AML-193 (cell line): ENCODE results near the gene NFIL3.
A peak's percentile ranks its signal among the peaks of the same experiment; 100 is the strongest.

Experiments used
- DNase-seq, 2 experiments: peaks; one replicate each; lab custom pipeline; 2025; lab: John Stamatoyannopoulos, UW

NFIL3 gene

DNA sequence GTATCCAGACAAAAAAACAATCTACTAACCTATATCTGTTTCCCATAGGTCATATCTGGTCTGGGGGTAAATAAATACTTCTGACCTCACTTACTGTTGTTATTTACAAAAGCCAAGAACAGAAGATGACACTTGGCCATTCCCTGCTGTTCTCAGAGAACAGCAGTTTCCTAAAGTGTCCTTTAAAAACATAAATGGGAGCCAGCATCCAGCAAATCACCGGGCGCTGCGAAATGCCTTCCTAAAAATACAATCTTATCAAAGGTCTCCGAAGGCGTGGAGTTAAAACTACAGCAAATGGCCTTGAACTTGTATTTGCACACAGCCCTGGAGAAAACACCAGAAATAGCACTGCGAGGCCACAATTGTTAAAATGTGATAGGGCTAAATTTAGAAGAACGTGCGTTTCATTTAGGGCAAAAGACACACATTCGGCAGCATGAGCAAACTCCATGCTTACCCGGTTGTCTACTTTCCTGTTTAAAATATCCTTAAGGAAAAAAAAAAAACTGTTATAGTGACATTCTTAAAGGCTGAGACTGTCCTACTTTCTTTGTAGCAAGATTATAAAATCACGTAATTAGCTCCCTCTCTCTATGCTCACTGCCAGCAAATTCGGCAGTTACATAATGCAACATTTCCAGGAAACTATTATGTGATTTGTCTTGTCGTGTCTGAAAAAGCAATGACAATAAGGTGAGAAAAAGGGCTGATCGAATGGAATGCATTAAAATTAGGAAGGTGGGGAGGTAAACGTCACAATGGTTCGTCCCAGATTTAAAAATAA lies 1.5 kb downstream of the NFIL3 start:
- peak in 1 of 2 experiments; percentile 17 for DNase-seq

DNA sequence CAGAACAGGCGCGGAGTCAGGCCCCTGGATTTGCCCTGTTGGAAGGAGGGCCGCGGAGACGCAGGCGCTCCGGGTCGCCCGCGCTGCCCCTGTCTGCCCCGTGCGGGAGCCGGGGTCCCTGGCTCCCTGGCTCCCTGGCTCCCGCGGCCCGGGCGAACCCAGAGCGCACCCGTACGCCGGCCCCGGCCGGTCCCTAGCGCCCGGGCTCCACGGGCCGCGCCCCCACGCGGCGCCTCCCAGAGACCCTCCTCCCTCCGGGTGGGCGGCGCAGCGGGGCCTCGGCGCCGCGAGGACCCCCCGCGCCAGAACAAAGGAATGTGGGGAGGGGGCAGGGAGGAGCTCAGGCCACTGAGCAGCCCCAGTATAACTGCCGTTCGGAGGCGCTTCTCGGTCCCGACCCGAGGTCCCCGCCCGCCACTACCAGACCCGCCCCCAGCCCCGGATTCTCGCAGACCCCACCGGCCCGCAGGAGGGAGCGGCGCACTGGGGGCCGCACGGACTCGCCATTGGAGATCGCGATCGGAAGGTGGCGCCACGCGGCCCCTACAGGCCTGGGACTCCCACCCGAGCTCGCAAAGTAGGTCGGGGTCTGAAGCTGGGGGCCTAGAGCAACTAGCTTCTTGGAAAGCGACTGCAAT lies 2.4 kb downstream of the NFIL3 start:
- DNase-seq: no peak

DNA sequence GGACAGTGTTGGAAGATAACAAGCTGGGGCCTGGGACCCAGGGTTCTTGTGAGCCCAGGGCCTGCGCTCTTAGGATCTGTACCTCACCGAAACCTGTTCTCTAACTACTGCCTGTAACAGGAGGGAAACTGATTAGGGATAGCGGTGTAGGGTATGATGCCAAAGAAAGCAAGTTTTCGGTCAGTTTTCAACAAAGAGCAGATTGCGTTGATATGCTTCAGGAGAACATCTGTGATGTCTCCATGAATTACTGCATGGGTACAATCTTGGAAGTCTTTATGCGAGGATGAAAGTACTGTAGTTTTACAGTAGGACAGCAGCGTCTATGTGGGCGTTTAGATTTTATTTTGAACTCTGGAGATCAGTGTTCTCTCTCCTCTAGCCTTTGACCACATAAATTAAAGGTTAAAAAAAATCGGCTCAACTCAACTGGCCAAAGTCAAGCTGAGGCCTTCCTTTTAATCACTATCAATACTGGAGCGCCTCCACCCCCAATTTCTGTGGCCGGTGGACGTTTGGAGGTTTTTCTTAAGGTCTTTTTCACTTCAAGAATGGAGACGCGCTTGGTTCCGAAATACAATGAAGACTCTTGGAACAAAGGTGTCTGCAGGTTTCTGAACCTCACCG lies 3.0 kb downstream of the NFIL3 start:
- DNase-seq: no peak

DNA sequence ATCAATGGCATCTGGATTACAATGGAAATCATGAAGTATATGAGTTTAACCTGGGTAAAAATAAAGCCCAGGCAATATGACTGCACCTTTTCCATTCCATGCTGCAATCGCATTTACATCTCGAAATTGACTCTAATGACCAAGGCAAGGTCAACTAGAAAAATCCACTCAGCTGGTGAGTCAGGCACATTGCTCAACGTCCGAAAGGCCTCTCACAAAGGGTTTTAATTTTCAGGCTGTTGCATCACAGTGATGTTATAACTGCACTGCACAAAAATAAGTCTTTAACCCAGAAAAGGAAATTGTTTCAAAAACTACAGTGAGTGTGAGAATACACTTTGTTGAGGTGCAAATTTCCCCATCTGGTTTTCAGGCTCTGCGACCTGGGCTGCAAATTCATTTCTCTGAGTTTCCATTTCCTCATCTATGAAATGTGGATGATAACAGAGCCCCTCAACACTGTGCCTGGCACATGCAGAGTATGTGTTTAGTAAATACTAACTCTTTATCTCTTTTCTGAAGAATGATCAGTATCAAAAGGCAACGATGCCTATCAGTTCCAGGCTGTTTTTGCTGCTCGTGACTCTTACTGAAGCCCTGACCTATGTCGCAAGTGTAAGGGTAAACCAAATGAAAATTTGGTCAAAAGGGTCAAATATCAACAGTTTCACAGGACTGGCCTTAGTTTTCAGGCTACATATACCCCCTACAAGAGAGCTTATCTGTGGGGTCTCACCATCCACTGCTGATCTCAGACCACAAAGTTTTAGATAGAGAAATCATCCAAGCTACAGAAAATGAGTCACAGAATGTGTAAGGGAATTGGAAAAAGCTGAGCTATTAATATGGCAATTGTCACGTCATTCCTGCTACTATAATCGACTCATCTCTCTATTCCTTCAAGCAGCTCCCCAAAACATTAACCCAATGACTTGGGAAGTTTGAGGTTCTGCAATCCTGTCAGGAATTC lies 4.1 kb downstream of the NFIL3 start:
- peak; percentile 95 to 98 for DNase-seq

DNA sequence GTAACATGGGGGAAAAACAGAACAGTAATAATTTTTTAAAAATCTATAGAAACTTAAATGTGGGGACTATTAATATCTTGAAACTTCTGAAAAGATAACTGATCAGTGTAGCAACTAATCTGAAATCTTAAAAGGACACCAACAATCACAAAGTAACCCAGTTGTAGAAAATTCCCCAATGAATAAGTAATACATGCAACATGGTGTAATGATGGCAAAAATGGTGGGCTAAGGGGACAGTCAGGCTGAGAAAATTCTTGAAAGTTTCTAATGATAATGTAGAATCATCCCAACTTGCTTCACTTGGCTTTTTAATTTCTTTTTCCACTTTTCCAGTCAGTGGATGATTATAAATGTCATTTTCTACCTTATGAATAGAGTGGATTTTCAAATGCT lies 5.4 kb downstream of the NFIL3 start:
- DNase-seq: no peak

DNA sequence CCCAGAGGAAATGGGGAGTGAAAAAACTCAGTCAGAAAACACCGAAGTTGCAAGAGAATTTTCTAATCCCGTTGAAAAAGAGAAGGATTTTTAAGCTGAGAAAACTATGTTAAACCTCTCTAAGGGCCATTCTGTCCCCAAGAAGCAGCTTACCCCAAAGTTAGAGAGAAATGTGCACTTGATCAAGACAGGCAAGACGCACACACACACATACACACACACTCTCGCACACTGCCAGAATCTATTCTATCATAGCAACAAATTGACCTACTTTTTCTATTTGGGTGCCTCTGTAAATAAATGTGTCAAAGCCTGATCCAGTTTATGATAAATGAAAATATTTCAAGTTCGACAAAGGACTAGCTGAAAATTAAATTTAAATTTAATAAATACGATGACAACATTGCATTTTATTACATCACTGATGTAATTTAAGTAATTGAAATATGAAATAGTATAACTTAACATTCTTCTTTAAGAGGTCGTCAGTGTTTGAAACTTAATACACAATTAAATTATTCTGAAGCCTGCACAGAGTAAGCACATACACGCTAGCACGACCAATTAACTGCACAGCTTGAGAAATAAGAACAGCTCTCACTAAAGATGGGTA lies 5.9 kb downstream of the NFIL3 start:
- DNase-seq: no peak

DNA sequence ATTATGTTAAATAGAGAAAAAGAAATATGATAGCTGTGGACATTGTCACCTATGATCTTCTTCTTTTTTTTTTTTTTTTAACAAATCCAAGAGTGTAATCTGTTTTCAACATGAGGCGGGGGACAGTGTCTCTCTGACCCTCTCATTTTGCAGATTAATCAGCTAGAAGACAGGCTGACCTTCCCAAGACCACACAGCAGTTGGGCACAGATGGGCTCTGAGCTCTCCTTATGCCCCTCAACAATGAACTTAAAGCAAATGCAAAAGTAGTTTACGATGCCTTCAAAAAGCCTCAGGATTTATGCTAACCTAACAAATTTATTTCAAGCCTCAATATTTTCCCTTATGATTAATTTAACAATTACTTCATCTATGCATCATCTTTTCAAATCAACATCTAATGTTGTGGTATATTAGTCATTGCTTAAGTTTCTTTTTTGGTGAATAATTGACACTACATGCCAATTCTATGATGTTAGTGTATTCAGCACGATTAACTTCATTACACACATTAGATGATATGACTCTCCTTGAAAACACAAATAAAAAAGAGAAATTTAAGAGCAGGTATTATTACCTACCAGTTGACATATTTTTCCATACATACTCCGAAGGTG lies 7.4 kb downstream of the NFIL3 start:
- no peak for DNase-seq

DNA sequence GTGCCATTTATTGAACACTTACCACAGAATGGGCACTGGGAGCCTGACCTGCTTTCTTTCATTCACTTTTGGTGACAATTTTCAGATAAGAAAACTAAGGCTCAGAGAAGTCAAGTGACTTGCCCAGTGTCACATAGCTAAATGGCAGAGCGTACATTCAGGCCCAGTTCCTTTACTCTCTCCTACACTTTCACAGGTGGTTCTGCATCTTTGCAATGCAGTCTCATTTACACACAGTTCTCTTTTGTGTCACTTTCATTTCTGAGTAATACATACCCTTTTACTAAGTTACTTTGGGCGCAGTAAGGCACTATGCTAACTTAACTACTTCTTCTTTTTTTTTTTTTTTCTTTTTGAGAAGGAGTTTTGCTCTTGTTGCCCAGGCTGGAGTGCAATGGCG lies 8.3 kb downstream of the NFIL3 start:
- peak; percentile 32 to 38 for DNase-seq

DNA sequence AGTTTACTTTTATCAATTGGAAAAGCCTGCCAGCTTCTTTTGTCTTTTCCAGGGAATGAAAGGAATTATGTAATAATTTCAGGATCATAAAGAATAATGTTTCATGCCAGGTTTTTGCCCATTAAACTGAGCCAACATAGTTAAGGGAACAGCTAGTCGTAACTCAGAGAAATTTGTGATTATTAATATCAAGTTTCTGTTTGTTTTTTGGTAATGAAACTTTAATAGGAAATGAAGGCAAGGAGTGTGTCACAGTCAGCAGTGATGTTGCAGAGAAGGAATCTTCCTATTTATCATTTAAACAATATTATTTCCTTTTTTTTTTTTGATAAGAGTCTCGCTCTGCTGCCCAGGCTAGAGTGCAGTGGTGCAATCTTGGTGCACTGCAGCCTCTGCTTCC lies 10.7 kb downstream of the NFIL3 start:
- DNase-seq: no peak

DNA sequence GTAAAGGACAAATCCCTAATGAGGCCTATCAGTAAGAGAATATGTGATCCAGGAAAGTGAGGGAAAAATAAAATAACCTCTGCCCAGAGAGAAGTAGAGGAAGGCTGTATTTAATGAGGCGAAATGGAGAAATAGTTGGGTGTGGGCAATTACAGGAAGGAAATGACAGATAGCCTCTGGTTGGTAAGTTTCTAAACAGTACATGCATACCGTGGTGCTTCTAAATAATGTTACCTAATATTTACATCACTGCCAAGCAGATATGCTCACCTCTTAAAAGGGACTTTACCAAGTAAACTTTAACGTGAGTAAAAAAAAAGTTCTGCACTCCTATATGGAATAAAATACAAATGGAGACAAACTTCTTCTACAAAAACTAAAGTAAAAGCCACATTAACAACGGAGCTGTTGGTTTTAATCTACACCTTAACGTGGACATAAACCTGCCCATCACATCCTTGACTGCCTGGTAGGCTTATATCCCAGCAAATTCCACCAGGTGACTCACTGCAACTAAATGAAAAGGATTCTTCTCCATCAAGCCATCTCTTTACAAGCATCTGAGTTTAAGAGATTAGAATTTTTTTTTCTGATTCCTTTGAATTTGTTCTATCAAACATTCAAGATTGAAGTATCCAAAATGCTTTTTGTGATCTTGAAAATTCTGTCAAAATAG lies 12.4 kb downstream of the NFIL3 start:
- peak; percentile 90 to 93 for DNase-seq

DNA sequence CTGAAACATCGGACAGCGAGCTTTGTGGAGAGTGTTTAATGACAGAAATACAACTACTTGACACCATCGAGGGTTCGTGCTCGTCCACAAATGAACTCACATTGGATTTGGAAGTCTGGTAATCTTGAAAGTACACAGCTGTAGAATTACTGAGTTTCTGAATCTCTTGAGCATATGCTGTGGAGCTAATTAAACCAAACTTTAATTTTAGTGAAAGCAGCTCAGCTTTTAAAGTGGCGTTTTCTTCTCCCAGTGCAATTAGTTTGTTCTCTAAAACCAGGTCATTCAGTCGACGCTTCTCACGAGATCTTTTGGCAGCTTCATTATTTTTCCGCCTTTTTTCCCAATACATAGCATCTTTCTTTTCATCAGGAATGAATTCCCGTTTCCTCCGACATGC lies 13.5 kb downstream of the NFIL3 start:
- no peak for DNase-seq

DNA sequence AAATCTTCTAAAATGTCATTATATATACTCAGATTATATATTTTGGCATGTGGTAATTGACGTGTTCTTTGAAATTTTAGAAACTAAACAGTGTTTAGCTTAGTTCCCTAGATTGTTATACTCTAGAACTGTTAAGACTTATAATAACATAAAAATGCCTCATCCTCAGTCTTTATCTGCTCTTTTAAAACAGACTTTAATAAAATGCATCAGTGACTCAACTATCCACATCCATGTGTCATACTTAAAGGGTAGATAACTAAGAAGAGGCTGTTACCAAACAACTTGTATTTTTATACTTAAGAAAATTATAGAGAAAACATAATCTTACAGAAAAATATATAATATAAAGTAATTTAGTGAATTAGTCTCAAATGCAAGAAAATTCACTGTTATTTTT lies 15.2 kb downstream of the NFIL3 start:
- DNase-seq: no peak

DNA sequence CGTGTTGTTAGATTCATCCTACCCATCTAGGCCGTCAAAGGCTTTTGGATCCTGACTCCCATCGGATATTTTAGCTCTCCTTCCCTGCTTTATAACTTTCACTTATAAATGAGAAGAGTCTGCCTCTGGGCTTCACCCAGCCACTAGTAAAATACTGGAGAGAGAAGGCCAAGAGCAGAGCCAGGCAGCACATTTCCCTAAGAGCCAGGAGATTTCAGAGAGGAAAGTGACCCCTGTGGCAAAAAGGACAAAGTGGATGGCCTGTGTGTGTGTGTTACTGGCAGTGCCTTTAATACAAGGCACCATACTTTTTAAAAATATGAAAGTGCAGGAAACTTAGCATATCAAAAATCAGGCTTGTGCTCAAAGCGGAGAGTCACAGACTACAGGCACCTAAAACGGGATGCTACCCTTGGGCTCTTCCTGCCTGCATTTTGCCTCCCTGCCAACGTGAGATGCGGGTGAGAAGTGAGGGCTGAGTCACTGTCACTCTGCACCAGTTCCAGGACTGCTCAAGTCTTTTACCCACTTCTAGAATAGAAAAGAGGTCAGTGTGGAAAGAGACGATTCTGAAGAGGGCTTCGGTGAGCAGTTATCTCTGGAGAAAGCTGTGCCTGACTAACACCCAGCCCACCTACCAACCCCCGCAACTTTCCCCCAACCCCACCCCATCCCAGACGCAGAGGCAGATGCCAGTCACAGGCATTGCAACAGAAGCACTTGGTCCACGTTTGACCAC lies 15.9 kb downstream of the NFIL3 start:
- no peak for DNase-seq

DNA sequence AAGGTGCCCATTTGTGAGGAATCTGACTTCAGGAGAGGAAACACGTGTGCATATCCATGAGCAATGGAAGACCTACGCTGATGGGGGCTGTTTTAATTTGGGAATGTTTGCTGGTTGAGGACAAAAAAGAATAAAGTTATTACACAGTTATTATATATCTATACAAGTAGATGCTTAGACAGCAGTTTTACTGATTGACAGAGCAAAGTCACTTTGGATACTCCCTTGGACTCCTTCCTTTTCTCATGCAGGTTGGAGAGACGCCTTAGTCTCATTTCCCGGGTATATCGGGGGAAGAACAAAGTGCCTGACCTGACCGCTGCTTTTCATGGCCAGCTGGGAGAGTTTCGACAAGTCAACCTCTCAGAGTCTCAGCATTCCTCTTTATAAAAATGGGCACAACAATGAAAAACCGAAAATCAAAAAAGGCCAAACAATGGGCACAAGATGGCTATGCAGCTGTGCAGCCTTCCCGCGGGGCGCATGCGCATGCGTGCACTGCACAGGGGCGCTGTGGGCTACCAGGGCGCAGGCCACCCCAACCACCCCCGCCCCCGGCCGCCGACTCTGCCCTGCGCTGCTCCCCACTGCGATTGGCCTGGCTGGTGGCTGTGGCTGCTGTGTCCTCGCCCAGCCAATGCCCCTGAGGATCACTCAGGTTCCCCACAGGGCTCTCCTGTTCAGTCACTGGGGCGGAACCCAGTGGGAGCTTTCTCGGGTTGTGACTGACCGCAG lies 18.1 kb downstream of the NFIL3 start:
- DNase-seq: no peak

DNA sequence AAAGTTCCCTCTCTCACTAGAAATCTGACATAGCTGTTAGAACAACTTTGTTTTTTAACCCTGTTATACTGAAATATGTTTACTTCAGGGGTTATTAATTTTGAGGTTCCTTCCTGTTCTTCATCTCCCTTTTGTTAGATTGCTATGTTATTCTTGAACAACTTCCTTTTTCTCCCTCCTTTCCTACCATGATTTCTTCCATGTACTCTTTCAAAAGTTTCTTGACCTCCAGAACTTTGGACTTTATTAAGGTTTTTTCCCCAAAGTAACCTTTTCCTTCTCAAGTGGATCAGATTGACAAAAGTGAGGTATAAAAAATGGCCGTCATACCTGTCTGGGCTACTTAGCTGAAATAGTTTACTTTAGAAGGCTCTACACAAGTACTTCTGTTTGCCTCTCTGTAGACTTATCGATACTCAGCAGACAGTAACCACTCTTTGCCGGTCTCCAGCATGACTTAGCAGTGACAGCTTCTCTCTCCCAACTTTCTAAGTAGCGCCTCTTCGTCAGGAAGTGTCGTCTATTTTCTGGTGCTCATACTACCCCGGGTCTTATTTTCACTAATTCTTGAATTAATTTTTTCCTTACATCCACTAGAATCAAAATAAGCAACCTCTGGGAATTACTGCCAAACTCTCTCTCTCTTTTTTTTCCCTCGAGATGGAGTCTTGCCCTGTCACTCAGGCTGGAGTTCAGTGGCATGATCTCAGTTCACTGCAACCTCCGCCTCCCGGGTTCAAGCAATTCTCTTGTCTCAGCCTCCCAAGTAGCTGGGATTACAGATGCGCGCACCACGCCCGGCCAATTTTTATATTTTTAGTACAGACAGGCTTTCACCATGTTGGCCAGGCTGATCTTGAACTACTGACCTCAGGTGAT lies 19.7 kb downstream of the NFIL3 start:
- DNase-seq: peak in 1 of 2 experiments; percentile 10

DNA sequence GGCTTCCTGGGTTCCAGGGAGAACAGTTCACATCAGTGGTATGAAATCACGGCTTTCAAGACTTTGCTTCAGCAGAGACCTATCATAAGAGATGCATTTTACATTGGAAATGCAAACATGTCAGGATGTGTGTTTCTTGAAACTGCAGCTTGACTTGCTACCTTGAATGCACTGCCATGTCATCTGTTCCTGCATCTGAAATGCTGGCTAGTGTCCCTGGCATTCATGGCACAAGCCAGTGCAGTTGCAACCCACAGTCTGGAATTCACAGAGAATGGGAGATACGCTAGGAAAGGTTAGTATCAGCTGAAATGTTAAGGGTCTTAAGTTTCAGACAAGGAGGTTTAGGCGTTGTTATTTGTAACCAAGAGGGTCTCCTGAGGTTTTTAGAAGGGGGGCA lies 24.7 kb downstream of the NFIL3 start:
- no peak for DNase-seq

DNA sequence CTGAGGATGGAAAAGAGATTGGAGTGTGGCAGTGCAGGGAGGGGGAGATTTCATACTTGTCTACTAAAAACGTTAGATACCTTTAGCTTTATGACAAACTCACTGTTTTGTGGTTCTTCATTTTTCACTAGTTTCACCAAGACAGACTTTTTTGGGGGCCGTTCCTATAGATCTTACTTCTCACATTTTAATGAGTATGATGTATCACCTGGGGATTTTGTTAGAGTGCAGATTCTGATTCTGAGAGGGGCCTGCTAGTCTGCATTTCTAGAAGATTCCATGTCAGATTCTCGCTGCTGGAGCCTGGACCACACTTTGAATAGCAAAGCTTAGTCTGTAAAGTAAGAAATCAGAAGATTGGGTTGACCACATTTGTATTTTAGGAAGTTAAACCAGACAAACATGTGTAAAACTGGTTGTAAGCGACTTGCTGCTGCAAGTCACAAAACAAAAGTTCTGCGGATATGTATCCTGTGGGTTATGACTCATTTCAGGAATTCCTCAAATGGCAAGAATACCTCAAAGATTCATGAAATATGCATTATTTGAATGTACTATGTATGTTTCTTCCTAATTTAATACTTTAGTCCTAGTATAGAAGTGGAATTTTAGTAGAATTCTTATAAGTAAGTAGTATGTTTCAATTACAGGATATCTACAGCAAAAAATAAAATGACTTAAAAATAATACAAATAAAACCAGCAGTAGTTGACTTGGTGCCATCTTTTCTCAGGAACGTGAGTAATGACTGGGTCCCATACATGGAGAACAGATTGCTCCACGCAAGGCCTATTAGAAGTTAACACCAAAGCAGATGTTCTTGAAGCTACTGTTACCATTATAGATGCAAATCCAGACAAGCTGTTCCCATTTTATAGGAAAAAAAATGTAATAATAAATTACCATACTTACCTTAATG lies 27.8 kb downstream of the NFIL3 start:
- DNase-seq: peak; percentile 11 to 31
